ENCODE results near the gene SLC5A2. TPM values are rescaled to one million over a fixed set of nuclear protein-coding genes. Genes with fewer than 3 reads are reported as not detected.

SLC5A2 gene
- total and polyA plus RNA-seq, 2 of the 13 experiments (the other 11 are each of a cell fraction or from before 2014, with no cell fraction given), result 0.24 to 0.97 TPM

DNA sequence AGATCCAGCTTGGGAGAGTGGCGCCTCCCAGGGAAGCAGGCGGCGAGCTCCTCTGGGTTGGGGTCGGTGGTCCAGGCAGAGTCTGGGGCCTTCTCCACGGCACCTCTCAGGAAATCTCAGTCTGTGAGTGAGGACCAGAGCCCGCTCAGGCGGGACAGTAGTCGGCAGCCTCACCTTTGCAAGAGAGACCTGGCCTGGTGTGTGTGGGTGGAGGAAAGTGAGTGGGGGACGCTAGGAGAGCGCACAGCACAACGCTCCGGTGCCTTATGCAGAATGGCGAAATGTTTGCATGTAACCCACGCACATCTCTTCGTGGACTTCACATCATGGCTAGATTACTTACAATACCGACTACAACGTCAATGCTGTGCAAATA lies 47.0 kb downstream of the SLC5A2 start:
- intact Hi-C loops (cut with micrococcal nuclease; ENCODE audit: unreplicated experiment) (no loop called here), in situ Hi-C loops (cut with HindIII; ENCODE audit: extremely low pct_ligation_motif_present, low pct_unique_long_range_greater_than_20kb) (no loop called here)
- H3K9me3 ChIP-seq (ENCODE audit: low read length), result no peaks in the 10 kb centered on the region
- POLR2A ChIA-PET, result interaction anchor here (1.1 kb wide), 1 partner anchor 183 kb away, joined by 3 read pairs; a partner anchor contains a TSS
- H4K20me1 ChIP-seq (ENCODE audit: insufficient read depth, low read length), result no peaks in the 10 kb centered on the region
- peak overlapping the region in 1 of 3 experiments; percentile 45; a peak in 1 of 6 replicates for H3K4me3 ChIP-seq (replicated peaks in 1 of 3; ENCODE audit: insufficient read depth in 1 of 3, low read depth in 2 of 3, low read length in 3 of 3)
- H3K27me3 ChIP-seq (ENCODE audit: control insufficient read depth in 1 of 2, insufficient read depth in 2 of 2, low read length in 2 of 2), result peaks cover 0 to 28% of the 10 kb centered on the region in 2 experiments; a peak in 4 of 5 replicates
- BruUV-seq (replicated peaks), result no TSS peak
- H3K79me2 ChIP-seq (ENCODE audit: insufficient read depth, low read length), result no peaks in the 10 kb centered on the region
- H3K27ac ChIP-seq (ENCODE audit: extremely low read length, insufficient read depth, low read length), result no peak overlapping the region
- no peaks in the 10 kb centered on the region for H3K36me3 ChIP-seq (replicated peaks in 1 of 2; ENCODE audit: control insufficient read depth in 1 of 2, insufficient read depth in 2 of 2, low read length in 2 of 2)
- H3K4me2 ChIP-seq (ENCODE audit: low read depth, low read length), result peak overlapping the region; percentile 57
- no peak overlapping the region for H2AFZ ChIP-seq (ENCODE audit: low read length)
- FAIRE-seq (no peak), ATAC-seq (peak; percentile 66), DNase-seq (ENCODE audit: low spot score) (no peak)
- peaks cover 26% of the 10 kb centered on the region for H3K4me1 ChIP-seq (ENCODE audit: insufficient read depth, low read length)
- no peak overlapping the region for H3K9ac ChIP-seq (ENCODE audit: insufficient read depth, low read depth, low read length)
- CTCF ChIA-PET (ENCODE audit: low intra/inter-chr PET ratio, low total read pairs), result no interaction called here
- WGBS (ENCODE audit: low lambda C conversion rate), result 1% methylated on average over 9 of the region's 17 CpGs
- TF ChIP-seq FOXO1 (CRISPR knock-in tag; IDR thresholded peaks at IDR 0.05) (no peak), ZBTB21 (CRISPR knock-in tag; IDR thresholded peaks at IDR 0.05) (no peak), CCDC6 (CRISPR knock-in tag; IDR thresholded peaks at IDR 0.05) (no peak), ZNF768 (CRISPR knock-in tag; IDR thresholded peaks at IDR 0.05) (peak; percentile 17; the same call in 1 of the 2 replicates), EZH2 (conservative IDR thresholded peaks at IDR 0.05; ENCODE audit: low read depth, low read length) (peak; percentile 89), ZNF354B (CRISPR knock-in tag; IDR thresholded peaks at IDR 0.05) (no peak), ZKSCAN5 (CRISPR knock-in tag; IDR thresholded peaks at IDR 0.05) (no peak), MLLT10 (CRISPR knock-in tag; IDR thresholded peaks at IDR 0.05) (no peak), SRF (IDR thresholded peaks at IDR 0.05; ENCODE audit: low read depth, low read length) (no peak), RFXAP (CRISPR knock-in tag; IDR thresholded peaks at IDR 0.05; ENCODE audit: borderline replicate concordance) (no peak), ZNF776 (CRISPR knock-in tag; IDR thresholded peaks at IDR 0.05) (0 out of 2 replicates have a peak, but pooled peaks have one; percentile 24), ETV6 (CRISPR knock-in tag; conservative IDR thresholded peaks at IDR 0.05) (no peak), CHCHD3 (CRISPR knock-in tag; IDR thresholded peaks at IDR 0.05) (no peak), JUND (CRISPR knock-in tag; IDR thresholded peaks at IDR 0.05) (0 out of 2 replicates have a peak, but pooled peaks have one; percentile 12), ZNF260 (CRISPR knock-in tag; IDR thresholded peaks at IDR 0.05; ENCODE audit: borderline replicate concordance, low read depth) (no peak), ZFP82 (CRISPR knock-in tag; IDR thresholded peaks at IDR 0.05; ENCODE audit: borderline replicate concordance) (no peak), AGO2 (optimal IDR thresholded peaks at IDR 0.05; ENCODE audit: low read depth, low read length) (no peak)
- TF ChIP-seq, protein P1, sequence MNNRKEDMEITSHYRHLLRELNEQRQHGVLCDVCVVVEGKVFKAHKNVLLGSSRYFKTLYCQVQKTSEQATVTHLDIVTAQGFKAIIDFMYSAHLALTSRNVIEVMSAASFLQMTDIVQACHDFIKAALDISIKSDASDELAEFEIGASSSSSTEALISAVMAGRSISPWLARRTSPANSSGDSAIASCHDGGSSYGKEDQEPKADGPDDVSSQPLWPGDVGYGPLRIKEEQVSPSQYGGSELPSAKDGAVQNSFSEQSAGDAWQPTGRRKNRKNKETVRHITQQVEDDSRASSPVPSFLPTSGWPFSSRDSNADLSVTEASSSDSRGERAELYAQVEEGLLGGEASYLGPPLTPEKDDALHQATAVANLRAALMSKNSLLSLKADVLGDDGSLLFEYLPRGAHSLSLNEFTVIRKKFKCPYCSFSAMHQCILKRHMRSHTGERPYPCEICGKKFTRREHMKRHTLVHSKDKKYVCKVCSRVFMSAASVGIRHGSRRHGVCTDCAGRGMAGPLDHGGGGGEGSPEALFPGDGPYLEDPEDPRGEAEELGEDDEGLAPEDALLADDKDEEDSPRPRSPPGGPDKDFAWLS (CRISPR knock-in tag; IDR thresholded peaks at IDR 0.05; ENCODE audit: borderline replicate concordance), result no peak
- TF ChIP-seq, protein P2, sequence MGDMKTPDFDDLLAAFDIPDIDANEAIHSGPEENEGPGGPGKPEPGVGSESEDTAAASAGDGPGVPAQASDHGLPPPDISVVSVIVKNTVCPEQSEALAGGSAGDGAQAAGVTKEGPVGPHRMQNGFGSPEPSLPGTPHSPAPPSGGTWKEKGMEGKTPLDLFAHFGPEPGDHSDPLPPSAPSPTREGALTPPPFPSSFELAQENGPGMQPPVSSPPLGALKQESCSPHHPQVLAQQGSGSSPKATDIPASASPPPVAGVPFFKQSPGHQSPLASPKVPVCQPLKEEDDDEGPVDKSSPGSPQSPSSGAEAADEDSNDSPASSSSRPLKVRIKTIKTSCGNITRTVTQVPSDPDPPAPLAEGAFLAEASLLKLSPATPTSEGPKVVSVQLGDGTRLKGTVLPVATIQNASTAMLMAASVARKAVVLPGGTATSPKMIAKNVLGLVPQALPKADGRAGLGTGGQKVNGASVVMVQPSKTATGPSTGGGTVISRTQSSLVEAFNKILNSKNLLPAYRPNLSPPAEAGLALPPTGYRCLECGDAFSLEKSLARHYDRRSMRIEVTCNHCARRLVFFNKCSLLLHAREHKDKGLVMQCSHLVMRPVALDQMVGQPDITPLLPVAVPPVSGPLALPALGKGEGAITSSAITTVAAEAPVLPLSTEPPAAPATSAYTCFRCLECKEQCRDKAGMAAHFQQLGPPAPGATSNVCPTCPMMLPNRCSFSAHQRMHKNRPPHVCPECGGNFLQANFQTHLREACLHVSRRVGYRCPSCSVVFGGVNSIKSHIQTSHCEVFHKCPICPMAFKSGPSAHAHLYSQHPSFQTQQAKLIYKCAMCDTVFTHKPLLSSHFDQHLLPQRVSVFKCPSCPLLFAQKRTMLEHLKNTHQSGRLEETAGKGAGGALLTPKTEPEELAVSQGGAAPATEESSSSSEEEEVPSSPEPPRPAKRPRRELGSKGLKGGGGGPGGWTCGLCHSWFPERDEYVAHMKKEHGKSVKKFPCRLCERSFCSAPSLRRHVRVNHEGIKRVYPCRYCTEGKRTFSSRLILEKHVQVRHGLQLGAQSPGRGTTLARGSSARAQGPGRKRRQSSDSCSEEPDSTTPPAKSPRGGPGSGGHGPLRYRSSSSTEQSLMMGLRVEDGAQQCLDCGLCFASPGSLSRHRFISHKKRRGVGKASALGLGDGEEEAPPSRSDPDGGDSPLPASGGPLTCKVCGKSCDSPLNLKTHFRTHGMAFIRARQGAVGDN (CRISPR knock-in tag; IDR thresholded peaks at IDR 0.05), result peak; percentile 18; the same call in 1 of the 2 replicates
- TF ChIP-seq, protein P3, sequence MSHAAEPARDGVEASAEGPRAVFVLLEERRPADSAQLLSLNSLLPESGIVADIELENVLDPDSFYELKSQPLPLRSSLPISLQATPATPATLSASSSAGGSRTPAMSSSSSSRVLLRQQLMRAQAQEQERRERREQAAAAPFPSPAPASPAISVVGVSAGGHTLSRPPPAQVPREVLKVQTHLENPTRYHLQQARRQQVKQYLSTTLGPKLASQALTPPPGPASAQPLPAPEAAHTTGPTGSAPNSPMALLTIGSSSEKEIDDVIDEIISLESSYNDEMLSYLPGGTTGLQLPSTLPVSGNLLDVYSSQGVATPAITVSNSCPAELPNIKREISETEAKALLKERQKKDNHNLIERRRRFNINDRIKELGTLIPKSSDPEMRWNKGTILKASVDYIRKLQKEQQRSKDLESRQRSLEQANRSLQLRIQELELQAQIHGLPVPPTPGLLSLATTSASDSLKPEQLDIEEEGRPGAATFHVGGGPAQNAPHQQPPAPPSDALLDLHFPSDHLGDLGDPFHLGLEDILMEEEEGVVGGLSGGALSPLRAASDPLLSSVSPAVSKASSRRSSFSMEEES (CRISPR knock-in tag; IDR thresholded peaks at IDR 0.05), result no peak
